ENCODE measurements around the gene CAPN11.
A peak's percentile ranks its signal among the peaks of the same experiment; 100 is the strongest.
"Not testable (repeated sequence)": the region's sequence is repeated elsewhere in the genome, so short reads cannot be mapped to it uniquely, and the experiment has no call there.

Gene CAPN11

GRCh38 chr6:44129841-44130322, 28.7 kb upstream of the CAPN11 start:
- DNase-seq (ENCODE audit: extremely low read depth in 1 of 2, low read depth in 1 of 2) = no peak

DNA sequence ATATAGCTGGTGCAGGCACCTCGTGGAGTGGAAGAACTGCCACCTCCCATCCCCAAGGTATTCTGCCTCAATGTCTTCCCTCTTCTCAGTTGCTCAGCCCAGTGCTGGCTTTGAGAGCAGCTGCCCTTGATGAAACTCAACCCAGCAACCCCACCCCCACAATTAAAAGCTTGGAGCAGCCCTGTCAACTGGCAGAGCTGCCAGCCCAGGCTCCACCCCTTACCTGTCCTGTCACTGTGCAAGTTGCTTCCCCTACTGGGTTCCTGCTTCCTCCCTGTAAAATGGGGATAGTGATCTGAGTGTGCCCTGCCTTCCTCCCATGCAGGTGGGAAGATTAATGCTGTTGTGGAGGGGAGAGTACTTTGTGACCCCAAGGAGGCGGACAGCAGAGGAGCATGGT, 26.7 kb upstream of the CAPN11 start:
- no peak for DNase-seq (ENCODE audit: extremely low read depth in 1 of 2, low read depth in 1 of 2)

- DNase-seq (ENCODE audit: extremely low read depth in 1 of 2, low read depth in 1 of 2) = no peak
Observed at GRCh38 chr6:44132476-44132875, 26.1 kb upstream of the CAPN11 start.

DNA sequence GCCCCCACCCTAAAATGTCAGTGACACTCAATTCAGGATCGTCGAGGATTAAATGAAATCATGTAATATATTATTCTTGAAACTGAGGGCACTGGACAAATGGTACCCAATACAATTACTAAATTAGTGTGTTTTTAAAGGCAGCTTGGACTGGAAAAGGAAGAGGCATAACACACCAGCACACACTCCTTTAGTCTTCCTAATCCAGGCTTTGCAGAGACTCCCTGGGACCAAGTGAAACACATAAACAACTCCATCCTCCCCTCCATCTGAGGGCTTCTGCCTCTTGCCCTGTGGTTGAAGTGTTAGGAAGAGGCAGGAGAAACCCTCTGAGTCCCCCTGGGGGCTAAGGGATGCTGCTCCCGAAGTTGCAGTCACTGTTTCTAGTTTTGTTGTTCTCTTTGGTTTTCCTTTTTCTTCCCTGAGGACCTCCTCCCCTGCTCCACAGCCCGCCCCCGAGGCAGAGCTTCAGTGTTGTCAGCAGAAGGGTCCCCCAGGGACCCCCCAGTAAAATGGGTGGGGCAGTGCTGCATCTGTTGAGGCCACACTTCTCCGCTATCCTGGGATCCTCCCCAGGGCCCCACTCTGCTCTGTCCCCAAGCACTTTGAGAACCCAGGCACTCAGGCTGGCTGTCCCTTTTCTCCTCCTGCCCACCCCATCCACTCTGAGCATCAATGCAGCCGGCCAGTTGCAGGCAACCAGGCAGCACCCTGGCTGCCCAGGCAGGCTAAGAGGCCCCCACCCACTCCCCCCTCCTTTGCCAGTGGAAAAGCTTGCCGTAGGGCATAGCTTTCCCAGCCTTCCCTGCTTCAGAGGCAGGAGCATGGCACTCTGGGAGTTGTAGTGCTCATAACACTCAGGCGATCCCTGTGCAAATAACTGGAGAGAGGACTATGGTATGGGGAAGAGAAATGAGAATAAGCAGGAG, 25.4 kb upstream of the CAPN11 start:
- DNase-seq (ENCODE audit: extremely low read depth in 1 of 2, low read depth in 1 of 2) = no peak

DNA sequence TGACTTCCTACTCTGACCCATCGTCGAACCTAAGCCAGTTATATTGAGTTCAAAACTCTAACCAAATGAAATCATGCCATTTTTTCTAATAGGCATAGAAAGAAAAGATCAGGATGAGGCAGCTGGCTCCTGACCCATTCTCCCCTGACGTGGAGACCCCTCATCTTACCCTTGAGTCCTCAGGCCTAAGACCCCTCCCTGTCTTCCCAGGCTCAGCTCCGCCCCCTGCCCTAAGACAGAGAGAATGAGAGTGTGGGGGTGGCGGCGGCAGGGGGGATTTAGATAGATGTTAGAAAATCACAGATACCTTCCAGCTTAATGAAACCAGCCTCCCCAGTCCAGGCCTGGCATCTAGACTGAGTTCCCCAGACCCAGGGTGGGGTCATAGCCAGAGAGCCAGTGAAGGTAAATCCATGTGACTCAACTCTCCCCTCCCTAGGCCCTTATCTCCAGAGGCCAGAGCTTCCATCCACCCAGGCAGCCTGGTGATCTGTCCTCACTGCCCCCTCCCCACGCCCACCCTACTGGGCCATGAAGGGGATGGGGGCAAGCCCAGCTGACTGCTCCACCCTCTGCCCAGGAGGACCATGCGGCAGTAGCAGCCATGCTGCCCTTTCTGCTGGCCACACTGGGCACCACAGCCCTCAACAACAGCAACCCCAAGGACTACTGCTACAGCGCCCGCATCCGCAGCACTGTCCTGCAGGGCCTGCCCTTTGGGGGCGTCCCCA, 24.5 kb upstream of the CAPN11 start:
- no peak for DNase-seq (ENCODE audit: extremely low read depth in 1 of 2, low read depth in 1 of 2)

- no peak for DNase-seq (ENCODE audit: extremely low read depth in 1 of 2, low read depth in 1 of 2)
Observed at GRCh38 chr6:44135173-44135758, 23.4 kb upstream of the CAPN11 start.

GRCh38 chr6:44135875-44136274, 22.7 kb upstream of the CAPN11 start:
- no peak for DNase-seq (ENCODE audit: extremely low read depth in 1 of 2, low read depth in 1 of 2)

DNA sequence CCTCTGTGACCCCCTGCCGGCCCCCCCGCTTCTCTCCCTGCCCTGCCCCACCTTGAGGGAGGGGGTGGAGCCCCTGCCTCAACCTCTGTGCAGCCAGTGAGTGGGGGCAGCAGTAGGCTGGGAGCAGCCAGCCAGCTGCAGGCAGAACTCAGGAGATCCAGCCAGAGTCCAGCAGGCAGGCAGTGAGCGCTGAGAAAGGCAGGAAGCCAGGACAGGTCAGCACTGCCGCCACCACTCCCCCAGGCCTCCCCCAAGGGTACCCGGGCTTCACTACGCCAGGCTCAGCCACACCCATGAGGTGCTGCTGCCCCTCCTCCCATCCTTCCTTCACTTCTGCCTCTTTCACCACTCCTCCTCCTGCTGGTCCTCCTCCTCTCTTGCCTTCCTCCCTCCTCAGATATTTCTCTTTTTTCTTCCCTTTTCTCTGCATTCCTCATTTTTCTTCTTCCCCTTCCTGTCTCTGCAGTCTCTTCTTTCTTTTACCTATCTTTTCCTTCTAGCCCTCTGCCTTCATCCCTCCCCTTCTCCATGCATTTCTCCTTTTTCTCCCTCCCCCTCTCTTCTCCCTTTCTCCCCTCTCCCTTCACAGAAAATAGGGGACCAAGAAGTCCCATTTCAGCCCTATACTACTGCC, 19.8 kb upstream of the CAPN11 start:
- DNase-seq (ENCODE audit: extremely low read depth in 1 of 2, low read depth in 1 of 2) = no peak

GRCh38 chr6:44139351-44139743, 19.3 kb upstream of the CAPN11 start:
- DNase-seq (ENCODE audit: extremely low read depth in 1 of 2, low read depth in 1 of 2) = no peak

DNA sequence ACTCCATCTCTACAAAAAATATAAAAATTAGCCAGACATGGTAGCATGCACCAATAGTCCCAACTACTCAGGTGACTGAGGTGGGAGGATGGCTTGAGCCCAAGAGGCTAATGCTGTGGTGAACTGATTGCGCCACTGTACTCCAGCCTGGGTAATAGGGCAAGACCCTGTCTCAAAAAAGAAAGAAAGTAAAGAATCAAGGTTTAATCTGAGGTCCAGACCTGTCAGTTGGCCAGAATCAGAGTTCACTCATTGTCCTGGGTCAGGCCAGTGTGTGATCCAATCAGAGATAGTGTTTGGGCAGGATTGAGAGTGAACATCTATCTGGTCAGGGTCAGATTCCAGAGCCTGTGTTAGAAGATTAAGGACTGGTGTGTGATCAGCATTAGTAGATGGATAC, 15.8 kb upstream of the CAPN11 start:
- no peak for DNase-seq (ENCODE audit: extremely low read depth in 1 of 2, low read depth in 1 of 2)

- DNase-seq (ENCODE audit: extremely low read depth in 1 of 2, low read depth in 1 of 2) = no peak
Observed at GRCh38 chr6:44143731-44144130, 14.9 kb upstream of the CAPN11 start.

DNA sequence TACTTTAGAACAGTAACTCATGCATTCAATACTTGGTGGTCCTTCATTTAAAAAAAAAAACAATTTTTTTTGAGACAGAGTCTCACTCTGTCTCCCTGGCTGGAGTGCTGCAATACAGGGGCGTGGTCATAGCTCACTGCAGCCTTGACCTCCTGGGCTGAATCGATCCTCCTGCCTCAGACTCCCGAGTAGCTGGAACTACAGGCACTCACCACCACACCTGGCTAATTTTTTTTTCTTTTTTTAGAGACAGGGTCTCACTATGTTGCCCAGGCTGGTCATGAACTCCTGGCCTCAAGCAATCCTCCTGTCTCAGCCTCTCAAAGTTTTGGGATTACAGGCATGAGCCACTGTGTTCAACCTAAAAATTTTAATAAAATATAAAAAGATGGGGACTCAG, 14.1 kb upstream of the CAPN11 start:
- not testable (repeated sequence) for DNase-seq (ENCODE audit: extremely low read depth in 1 of 2, low read depth in 1 of 2)

DNA sequence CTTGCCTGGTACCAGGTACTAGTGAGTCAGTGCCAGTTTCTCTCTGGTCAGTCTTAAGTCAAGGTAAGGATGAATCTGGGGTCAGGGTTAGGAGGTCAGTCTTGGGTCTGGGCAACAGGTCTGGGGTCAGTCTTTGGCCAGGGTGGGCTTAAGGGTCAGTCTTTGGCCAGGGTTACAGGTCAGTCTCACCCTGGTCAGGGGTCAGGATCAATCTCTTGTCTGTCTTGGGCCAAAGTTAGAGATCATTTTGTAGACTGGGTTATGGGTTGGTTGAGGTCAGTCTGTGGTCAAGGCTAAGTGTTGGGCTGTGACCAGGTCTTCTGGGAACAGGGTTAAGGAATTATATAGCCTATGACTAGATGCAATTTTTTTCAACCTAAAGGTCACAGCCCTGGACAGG, 12.8 kb upstream of the CAPN11 start:
- DNase-seq (ENCODE audit: extremely low read depth in 1 of 2, low read depth in 1 of 2) = no peak

GRCh38 chr6:44146685-44147084, 11.9 kb upstream of the CAPN11 start:
- DNase-seq (ENCODE audit: extremely low read depth in 1 of 2, low read depth in 1 of 2) = no peak

GRCh38 chr6:44147256-44147655, 11.4 kb upstream of the CAPN11 start:
- DNase-seq (ENCODE audit: extremely low read depth in 1 of 2, low read depth in 1 of 2) = no peak

GRCh38 chr6:44148306-44148705, 10.3 kb upstream of the CAPN11 start:
- DNase-seq (ENCODE audit: extremely low read depth in 1 of 2, low read depth in 1 of 2) = no peak

DNA sequence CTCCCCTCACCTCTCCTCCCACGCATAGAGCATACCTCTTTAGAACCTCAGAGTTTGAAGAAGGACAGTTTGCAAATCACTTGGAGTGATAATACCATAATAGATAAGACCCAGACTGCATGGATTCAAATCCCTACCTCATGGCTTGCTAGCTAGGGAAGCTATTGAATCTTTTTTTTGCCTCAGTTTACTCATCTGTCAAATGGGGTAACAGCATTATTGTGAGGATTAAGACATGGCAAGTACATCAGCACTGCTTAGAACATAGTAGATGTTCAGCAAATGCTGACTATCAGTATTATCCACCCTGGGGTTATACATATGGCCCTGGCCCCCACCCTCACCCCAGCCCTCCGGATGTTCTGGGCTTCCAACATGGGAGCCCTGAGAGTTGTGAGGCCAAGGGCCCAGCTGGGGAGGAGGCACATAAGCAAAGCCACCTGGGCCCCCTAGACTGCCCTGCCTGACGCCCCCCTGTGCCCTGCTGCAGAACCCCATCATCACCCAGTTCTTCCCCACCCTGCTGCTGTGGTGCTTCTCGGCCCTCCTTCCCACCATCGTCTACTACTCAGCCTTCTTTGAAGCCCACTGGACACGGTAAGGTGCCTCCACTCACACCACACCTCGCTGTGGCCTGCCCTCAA, 9.1 kb upstream of the CAPN11 start:
- no peak for DNase-seq (ENCODE audit: extremely low read depth in 1 of 2, low read depth in 1 of 2)

- DNase-seq (ENCODE audit: extremely low read depth in 1 of 2, low read depth in 1 of 2) = no peak
Observed at GRCh38 chr6:44150317-44150917, 8.2 kb upstream of the CAPN11 start.

DNA sequence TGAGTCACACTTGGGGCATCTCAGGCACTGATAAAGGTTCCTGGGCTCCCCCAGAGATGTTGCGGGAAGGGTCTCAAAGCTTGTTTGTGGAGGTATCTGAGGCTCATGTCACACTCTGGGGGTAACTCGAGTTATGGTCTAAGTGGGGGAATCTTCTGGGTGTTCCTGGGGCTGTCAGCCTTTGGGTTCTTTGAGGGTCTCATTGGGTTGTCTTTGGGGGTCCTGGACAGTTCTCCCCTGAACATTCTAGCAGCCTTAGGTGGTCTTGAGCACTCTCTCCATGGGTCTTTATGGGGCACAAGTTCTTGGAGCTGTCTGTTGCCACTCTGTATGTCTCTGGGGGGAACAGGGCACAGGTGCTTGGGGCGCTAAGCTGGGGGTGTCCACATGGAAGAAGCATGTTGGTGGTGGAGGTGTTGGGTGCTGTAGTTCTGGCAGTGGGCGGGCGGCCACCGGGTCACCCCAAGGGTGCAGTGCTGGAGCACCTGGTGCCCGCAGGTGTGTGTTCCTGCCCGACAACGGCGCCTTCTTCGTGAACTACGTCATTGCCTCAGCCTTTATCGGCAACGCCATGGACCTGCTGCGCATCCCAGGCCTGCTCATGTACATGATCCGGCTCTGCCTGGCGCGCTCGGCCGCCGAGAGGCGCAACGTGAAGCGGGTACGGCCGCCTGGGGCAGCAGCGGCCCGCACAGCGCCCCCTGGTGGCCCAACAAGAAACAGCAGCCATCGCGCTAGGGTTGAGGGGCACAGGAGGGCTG, 7.1 kb upstream of the CAPN11 start:
- DNase-seq (ENCODE audit: extremely low read depth in 1 of 2, low read depth in 1 of 2) = peak; percentile 53 to 60

DNA sequence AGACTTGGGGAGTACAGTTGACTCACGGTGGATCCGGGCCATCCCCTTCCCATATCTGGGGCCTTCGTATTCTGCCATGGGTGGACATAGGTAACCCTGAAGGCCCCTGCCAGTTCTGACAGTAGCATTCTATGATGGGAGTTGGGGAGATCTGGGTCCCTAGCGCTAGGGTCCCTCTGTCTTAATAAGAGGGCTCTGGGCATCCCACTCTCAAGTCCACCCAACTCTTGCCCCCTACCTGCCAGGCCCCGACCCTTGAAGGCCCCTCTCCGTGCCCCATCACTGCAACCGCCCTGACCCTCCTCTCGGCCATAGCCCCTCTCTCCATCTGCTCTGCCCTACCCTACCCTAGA, 6.5 kb upstream of the CAPN11 start:
- no peak for DNase-seq (ENCODE audit: extremely low read depth in 1 of 2, low read depth in 1 of 2)
